Measurements from ENCODE around the gene BCR.

BCR gene

GRCh38 chr22:23263651-23264555 lies 83.6 kb downstream of the BCR start:
- DNase-seq, result peak in 2 of 4 experiments; percentile 25 to 30

- no peak for DNase-seq
These were observed 84.5 kb downstream of the BCR start for GRCh38 chr22:23264610-23265367.

GRCh38 chr22:23265368-23265700 lies 85.0 kb downstream of the BCR start:
- no peak for DNase-seq

- no peak for DNase-seq
These were observed 86.5 kb downstream of the BCR start for GRCh38 chr22:23266780-23267179.

GRCh38 chr22:23267226-23268043 lies 87.1 kb downstream of the BCR start:
- DNase-seq, result no peak

GRCh38 chr22:23268139-23268712 lies 87.9 kb downstream of the BCR start:
- DNase-seq, result no peak

- no peak for DNase-seq
These were observed 88.6 kb downstream of the BCR start for GRCh38 chr22:23268877-23269276.

GRCh38 chr22:23269441-23270211 lies 89.3 kb downstream of the BCR start:
- DNase-seq, result no peak

- no peak for DNase-seq
These were observed 90.0 kb downstream of the BCR start for GRCh38 chr22:23270212-23270733.

- DNase-seq, result no peak
These were observed 90.7 kb downstream of the BCR start for GRCh38 chr22:23270798-23271596.

GRCh38 chr22:23271597-23271908 lies 91.2 kb downstream of the BCR start:
- no peak for DNase-seq

GRCh38 chr22:23272371-23272770 lies 92.1 kb downstream of the BCR start:
- no peak for DNase-seq

GRCh38 chr22:23272834-23273233 lies 92.5 kb downstream of the BCR start:
- DNase-seq, result no peak

GRCh38 chr22:23273445-23274145 lies 93.3 kb downstream of the BCR start:
- DNase-seq, result no peak

GRCh38 chr22:23274146-23274526 lies 93.8 kb downstream of the BCR start:
- no peak for DNase-seq

GRCh38 chr22:23274891-23275694 lies 94.8 kb downstream of the BCR start:
- DNase-seq, result no peak

GRCh38 chr22:23275751-23276150 lies 95.4 kb downstream of the BCR start:
- no peak for DNase-seq

GRCh38 chr22:23276656-23277582 lies 96.6 kb downstream of the BCR start:
- DNase-seq, result no peak

Measured in activated naive CD4-positive, alpha-beta T cell (primary cell).